ENCODE results near the gene CDH4.

- no peak for TF ChIP-seq TAF1 (IDR thresholded peaks at IDR 0.05; ENCODE audit: borderline replicate concordance, insufficient read depth, low read length)
- TF ChIP-seq POLR2AphosphoS5 (IDR thresholded peaks at IDR 0.05; ENCODE audit: low read depth, low read length) = no peak
Measured at GRCh38 chr20:61513124-61514017, 261.3 kb downstream of the CDH4 start.

All from PFSK-1 (cell line).